Gastroesophageal sphincter (tissue), 3 donors: ENCODE measurements around the gene SDC3.

Experiments used
- EP300 ChIP-seq: sonication (generic); formaldehyde crosslinking; IDR thresholded peaks from one replicate; pipeline ENCODE4 v1.6.1; 2017; ENCODE audit warnings: antibody characterized with exemption, mild to moderate bottlenecking
- POLR2A ChIP-seq, 2 donors: fragments of 450-650 bp; IDR thresholded peaks; one replicate each; pipeline ENCODE4 v1.6.1; 2017; ENCODE audit warnings: antibody characterized with exemption in 2 of 2, mild to moderate bottlenecking in 2 of 2, moderate library complexity in 1 of 2
- POLR2AphosphoS5 ChIP-seq: sonication (generic); formaldehyde crosslinking; IDR thresholded peaks from one replicate; pipeline ENCODE4 v1.6.1; 2017; ENCODE audit warnings: antibody characterized with exemption
- TF ChIP-seq, protein P1 (sequence below), 4 experiments: fragments of 200-600 bp in 2 of 4; fragments of 450-650 bp in 2 of 4; sonication (generic) in 1 of 4; IDR thresholded peaks; one replicate each; pipeline ENCODE4 v1.5.1; 2017 to 2019; ENCODE audit warnings: antibody characterized with exemption in 4 of 4, mild to moderate bottlenecking in 2 of 4, moderate library complexity in 2 of 4

DNA sequence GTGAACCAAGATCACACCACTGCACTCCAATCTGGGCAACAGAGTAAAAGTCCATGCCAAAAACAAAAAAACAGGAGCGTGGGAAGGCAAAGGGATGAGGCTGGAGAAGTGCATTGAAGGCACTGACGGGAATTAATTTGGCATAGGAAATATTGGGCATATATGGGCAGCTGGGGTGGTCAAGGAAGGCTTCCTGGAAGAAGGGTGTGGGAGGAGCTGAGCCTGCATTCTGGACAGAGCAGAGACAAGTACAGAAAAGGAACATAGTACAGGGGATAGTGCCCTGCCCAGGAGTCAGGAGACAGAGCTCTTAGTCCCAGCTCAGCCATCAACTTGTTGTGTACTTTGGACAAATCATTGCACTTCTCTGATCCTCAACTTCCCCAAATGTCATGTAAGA lies 11.7 kb downstream of the SDC3 start:
- TF ChIP-seq, protein P1, sequence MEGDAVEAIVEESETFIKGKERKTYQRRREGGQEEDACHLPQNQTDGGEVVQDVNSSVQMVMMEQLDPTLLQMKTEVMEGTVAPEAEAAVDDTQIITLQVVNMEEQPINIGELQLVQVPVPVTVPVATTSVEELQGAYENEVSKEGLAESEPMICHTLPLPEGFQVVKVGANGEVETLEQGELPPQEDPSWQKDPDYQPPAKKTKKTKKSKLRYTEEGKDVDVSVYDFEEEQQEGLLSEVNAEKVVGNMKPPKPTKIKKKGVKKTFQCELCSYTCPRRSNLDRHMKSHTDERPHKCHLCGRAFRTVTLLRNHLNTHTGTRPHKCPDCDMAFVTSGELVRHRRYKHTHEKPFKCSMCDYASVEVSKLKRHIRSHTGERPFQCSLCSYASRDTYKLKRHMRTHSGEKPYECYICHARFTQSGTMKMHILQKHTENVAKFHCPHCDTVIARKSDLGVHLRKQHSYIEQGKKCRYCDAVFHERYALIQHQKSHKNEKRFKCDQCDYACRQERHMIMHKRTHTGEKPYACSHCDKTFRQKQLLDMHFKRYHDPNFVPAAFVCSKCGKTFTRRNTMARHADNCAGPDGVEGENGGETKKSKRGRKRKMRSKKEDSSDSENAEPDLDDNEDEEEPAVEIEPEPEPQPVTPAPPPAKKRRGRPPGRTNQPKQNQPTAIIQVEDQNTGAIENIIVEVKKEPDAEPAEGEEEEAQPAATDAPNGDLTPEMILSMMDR (IDR thresholded peaks at IDR 0.05): no peak
- TF ChIP-seq POLR2AphosphoS5 (peak; percentile 40), POLR2A (IDR thresholded peaks at IDR 0.05) (no peak), EP300 (no peak)
